ENCODE data around the gene ARID5A. TPM values are rescaled to one million over a fixed set of nuclear protein-coding genes. Genes with fewer than 3 reads are reported as not detected.

ARID5A gene, protein sequence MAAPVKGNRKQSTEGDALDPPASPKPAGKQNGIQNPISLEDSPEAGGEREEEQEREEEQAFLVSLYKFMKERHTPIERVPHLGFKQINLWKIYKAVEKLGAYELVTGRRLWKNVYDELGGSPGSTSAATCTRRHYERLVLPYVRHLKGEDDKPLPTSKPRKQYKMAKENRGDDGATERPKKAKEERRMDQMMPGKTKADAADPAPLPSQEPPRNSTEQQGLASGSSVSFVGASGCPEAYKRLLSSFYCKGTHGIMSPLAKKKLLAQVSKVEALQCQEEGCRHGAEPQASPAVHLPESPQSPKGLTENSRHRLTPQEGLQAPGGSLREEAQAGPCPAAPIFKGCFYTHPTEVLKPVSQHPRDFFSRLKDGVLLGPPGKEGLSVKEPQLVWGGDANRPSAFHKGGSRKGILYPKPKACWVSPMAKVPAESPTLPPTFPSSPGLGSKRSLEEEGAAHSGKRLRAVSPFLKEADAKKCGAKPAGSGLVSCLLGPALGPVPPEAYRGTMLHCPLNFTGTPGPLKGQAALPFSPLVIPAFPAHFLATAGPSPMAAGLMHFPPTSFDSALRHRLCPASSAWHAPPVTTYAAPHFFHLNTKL
- total RNA-seq (2022) = 3.0 and 3.3 TPM in 2 replicates
- Bru-seq, nascent RNA = percentile 47 among the genes with signal in this experiment
- percentile 43 among the genes with signal in this experiment for BruChase-seq, experiment 1, labeled RNA remaining after a 2-hour chase
- BruChase-seq, experiment 2, labeled RNA remaining after a 6-hour chase = percentile 41 among the genes with signal in this experiment
- long read RNA-seq, partial matches to known transcripts = 1 of 7 reads
- long read RNA-seq, other reads (novel, unspliced or antisense) = 0 of 7 reads

DNA sequence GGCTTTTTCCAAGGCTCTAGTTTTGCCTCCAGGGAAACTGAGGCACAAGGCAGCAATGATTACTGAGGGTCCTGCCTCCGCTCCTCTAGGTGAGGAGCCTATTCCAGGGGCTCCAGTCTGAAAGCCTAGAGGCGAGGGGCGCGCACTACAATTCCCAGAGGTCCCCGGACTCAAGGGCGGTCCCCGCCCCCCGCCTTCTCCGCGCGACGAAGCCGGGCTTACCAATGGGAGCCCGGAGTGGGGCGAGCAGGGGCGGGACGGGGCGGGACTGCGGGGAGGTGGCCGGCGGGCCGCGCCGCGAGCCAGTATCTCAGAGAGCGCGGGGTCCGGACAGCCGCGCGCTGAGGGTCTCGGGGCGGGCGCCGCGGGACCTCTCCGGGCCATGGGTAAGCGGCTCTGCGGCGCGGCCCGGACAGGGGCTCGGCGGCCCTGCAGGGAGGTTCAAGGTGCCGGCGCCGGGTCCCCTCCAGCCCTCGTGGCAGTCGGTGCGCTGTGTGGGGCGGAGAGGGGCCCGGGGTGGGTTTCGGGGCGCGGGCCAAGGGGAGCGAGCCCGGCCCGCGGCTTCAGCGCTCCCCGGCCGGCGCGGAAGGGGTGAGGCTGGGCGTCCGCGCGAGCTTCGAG lies at the start of gene ARID5A:
ARID5A (plus strand) TSS at position 308 of the 621 bp plus-strand sequence; CDS start at position 383, 75 bp downstream.
- POLR2A ChIA-PET = no interaction called here
- Histone ChIP-seq H3K4me1 (peaks cover 7% of the 10 kb centered on the region), H3K9me3 (no peaks in the 10 kb centered on the region), H3K36me3 (ENCODE audit: control insufficient read depth, insufficient read depth, low read length) (no peaks in the 10 kb centered on the region), H3K27me3 (replicated peaks; ENCODE audit: control insufficient read depth, insufficient read depth, low read length) (no peaks in the 10 kb centered on the region), H3K4me3 (ENCODE audit: low read depth, low read length) (peak within 1 kb of the TSS; percentile 57)
- Mint-ChIP-seq H3K4me3 (ENCODE audit: unreplicated experiment) (peak within 1 kb of the TSS; percentile 87), H3K27ac (ENCODE audit: unreplicated experiment) (no peak within 1 kb of the TSS), H3K36me3 (ENCODE audit: insufficient read depth, unreplicated experiment) (no peaks in the 10 kb centered on the region), H3K4me1 (ENCODE audit: low read depth, unreplicated experiment) (peaks cover 5% of the 10 kb centered on the region), H3K9me3 (ENCODE audit: unreplicated experiment) (no peaks in the 10 kb centered on the region), H3K27me3 (ENCODE audit: insufficient read depth, unreplicated experiment) (no peaks in the 10 kb centered on the region)
- intact Hi-C loops (cut with micrococcal nuclease; ENCODE audit: unreplicated experiment) = loop anchor here (1.0 to 2.0 kb wide), 2 partner anchors 20 to 28 kb away; no protein-coding TSS in a partner anchor
- peak; percentile 92 for DNase-seq
- TF ChIP-seq, protein P1, sequence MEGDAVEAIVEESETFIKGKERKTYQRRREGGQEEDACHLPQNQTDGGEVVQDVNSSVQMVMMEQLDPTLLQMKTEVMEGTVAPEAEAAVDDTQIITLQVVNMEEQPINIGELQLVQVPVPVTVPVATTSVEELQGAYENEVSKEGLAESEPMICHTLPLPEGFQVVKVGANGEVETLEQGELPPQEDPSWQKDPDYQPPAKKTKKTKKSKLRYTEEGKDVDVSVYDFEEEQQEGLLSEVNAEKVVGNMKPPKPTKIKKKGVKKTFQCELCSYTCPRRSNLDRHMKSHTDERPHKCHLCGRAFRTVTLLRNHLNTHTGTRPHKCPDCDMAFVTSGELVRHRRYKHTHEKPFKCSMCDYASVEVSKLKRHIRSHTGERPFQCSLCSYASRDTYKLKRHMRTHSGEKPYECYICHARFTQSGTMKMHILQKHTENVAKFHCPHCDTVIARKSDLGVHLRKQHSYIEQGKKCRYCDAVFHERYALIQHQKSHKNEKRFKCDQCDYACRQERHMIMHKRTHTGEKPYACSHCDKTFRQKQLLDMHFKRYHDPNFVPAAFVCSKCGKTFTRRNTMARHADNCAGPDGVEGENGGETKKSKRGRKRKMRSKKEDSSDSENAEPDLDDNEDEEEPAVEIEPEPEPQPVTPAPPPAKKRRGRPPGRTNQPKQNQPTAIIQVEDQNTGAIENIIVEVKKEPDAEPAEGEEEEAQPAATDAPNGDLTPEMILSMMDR (IDR thresholded peaks at IDR 0.05; ENCODE audit: insufficient read depth in 1 of 2, low read depth in 1 of 2, low read length in 1 of 2, severe bottlenecking in 1 of 2, unreplicated experiment in 1 of 2) = peak; percentile 26 to 72
- no TSS peak for BruUV-seq (replicated peaks)
- CTCF ChIA-PET = interaction anchor here (1.7 kb wide), 1 partner anchor 18 kb away, joined by 5 read pairs; no protein-coding TSS in a partner anchor

DNA sequence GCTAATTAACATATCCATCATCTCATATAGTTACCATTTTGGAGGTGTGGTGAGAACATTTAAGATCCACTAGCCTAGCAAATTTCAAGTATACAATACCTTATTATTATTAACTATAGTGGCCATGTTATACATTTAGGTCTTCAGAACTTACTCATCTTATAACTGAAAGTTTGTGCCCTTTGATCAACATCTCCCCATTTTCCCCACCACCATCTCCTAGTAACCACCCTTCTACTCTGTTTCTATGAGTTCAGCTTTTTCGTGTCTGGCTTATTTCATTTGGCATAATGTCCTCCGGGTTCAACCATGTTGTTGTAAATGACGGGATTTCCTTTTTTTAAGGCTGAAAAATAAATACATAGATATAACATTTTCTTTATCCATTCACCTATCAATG lies 47.3 kb upstream of the ARID5A start:
- H3K36me3 ChIP-seq (ENCODE audit: control insufficient read depth, insufficient read depth, low read length) = no peaks in the 10 kb centered on the region
- H3K36me3 Mint-ChIP-seq (ENCODE audit: insufficient read depth, unreplicated experiment) = peaks cover 4% of the 10 kb centered on the region
- H3K9me3 ChIP-seq = peaks cover 4% of the 10 kb centered on the region; the same call in 1 of the 2 replicates
- TF ChIP-seq, protein P1 (IDR thresholded peaks at IDR 0.05; ENCODE audit: insufficient read depth in 1 of 2, low read depth in 1 of 2, low read length in 1 of 2, severe bottlenecking in 1 of 2, unreplicated experiment in 1 of 2) = no peak
- CTCF ChIA-PET = no interaction called here
- H3K9me3 Mint-ChIP-seq (ENCODE audit: unreplicated experiment) = no peaks in the 10 kb centered on the region
- no peaks in the 10 kb centered on the region for H3K4me1 ChIP-seq
- H3K27me3 Mint-ChIP-seq (ENCODE audit: insufficient read depth, unreplicated experiment) = no peaks in the 10 kb centered on the region
- H3K4me1 Mint-ChIP-seq (ENCODE audit: low read depth, unreplicated experiment) = no peaks in the 10 kb centered on the region
- DNase-seq = no peak
- POLR2A ChIA-PET = no interaction called here
- intact Hi-C loops (cut with micrococcal nuclease; ENCODE audit: unreplicated experiment) = no loop called here
- no TSS peak for BruUV-seq (replicated peaks)
- no peak overlapping the region for H3K27ac Mint-ChIP-seq (ENCODE audit: unreplicated experiment)
- no peak overlapping the region for H3K4me3 ChIP-seq (ENCODE audit: low read depth, low read length)
- H3K4me3 Mint-ChIP-seq (ENCODE audit: unreplicated experiment) = no peak overlapping the region
- H3K27me3 ChIP-seq (replicated peaks; ENCODE audit: control insufficient read depth, insufficient read depth, low read length) = no peaks in the 10 kb centered on the region

DNA sequence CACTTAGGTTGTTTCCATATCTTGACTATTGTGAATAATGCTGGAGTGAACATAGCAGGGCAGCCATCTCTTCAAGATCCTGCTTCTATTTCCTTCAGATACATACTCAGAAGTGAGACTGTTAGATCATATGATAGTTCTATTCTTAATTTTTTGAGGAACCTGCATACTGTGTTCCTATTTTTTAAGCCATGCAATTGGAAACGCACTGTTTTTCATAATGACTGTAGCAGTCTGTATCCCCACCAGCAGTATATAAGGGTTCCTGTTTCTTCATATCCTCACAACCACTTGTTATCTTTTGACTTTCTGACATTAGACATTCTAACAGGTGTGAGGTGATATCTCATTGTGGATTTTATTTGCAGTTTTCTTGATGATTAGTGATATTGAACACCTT lies 46.9 kb upstream of the ARID5A start:
- ChIA-PET POLR2A (no interaction called here), CTCF (no interaction called here)
- TF ChIP-seq, protein P1 (IDR thresholded peaks at IDR 0.05; ENCODE audit: insufficient read depth in 1 of 2, low read depth in 1 of 2, low read length in 1 of 2, severe bottlenecking in 1 of 2, unreplicated experiment in 1 of 2) = no peak
- Histone ChIP-seq H3K4me3 (ENCODE audit: low read depth, low read length) (no peak overlapping the region), H3K4me1 (no peaks in the 10 kb centered on the region), H3K36me3 (ENCODE audit: control insufficient read depth, insufficient read depth, low read length) (no peaks in the 10 kb centered on the region), H3K9me3 (peaks cover 8% of the 10 kb centered on the region; the same call in 1 of the 2 replicates), H3K27me3 (replicated peaks; ENCODE audit: control insufficient read depth, insufficient read depth, low read length) (no peaks in the 10 kb centered on the region)
- H3K4me1 Mint-ChIP-seq (ENCODE audit: low read depth, unreplicated experiment) = no peaks in the 10 kb centered on the region
- no peaks in the 10 kb centered on the region for H3K27me3 Mint-ChIP-seq (ENCODE audit: insufficient read depth, unreplicated experiment)
- no peak overlapping the region for H3K27ac Mint-ChIP-seq (ENCODE audit: unreplicated experiment)
- BruUV-seq (replicated peaks) = no TSS peak
- intact Hi-C loops (cut with micrococcal nuclease; ENCODE audit: unreplicated experiment) = no loop called here
- no peak for DNase-seq
- peaks cover 4% of the 10 kb centered on the region for H3K36me3 Mint-ChIP-seq (ENCODE audit: insufficient read depth, unreplicated experiment)
- no peaks in the 10 kb centered on the region for H3K9me3 Mint-ChIP-seq (ENCODE audit: unreplicated experiment)
- no peak overlapping the region for H3K4me3 Mint-ChIP-seq (ENCODE audit: unreplicated experiment)
